GM12878 (cell line): ENCODE data around the gene GGA2. TPM values are rescaled to one million over a fixed set of nuclear protein-coding genes. Genes with fewer than 3 reads are reported as not detected.

Experiments
- ATAC-seq: fragments of 200-7000 bp; cut with Tn5 transposase; 3 replicates; pipeline ENCODE4 v1.9.1; 2020; ENCODE audit warnings: mild to moderate bottlenecking, moderate library complexity
- BruUV-seq: library from RNA; stranded (reverse); fragments of 400-500 nt; replicated peaks from 2 replicates; lab custom pipeline; 2021; lab: Mats Ljungman, UMichigan
- CTCF ChIA-PET: fragments of 300-600 bp; sonication (Branson Sonifier 250); formaldehyde crosslinking; extraction: SDS; loops from one replicate; lab custom pipeline; 2021; ENCODE audit warnings: inconsistent platforms; lab: Yijun Ruan, JAX
- POLR2A ChIA-PET: fragments of 350-600 bp; formaldehyde crosslinking; extraction: SDS; loops from one replicate; lab custom pipeline; 2021; ENCODE audit warnings: inconsistent platforms; lab: Charles Lee
- RAD21 ChIA-PET: fragments of 300-600 bp; sonication (Branson Sonifier 250); formaldehyde crosslinking; loops from one replicate; lab custom pipeline; 2023; ENCODE audit warnings: antibody characterized with exemption; ENCODE audit not compliant: unreplicated experiment; lab: Charles Lee
- SMC1A ChIA-PET: fragments of 300-600 bp; sonication (Branson Sonifier 250); formaldehyde crosslinking; loops from one replicate; lab custom pipeline; 2023; ENCODE audit not compliant: unreplicated experiment, uncharacterized antibody; lab: Charles Lee
- DNase-seq: peaks from one replicate; pipeline ENCODE4 v3.0.0-alpha.2; 2011; ENCODE audit warnings: low read depth, low spot score
- FAIRE-seq: peaks from 3 replicates; lab custom pipeline; 2011; peaks lifted over from hg19 to GRCh38; lab: Jason Lieb, UNC
- H2AFZ ChIP-seq: 2 replicates; pipeline ENCODE4 v1.6.0; 2011; ENCODE audit warnings: low read depth, low read length, control low read depth; ENCODE audit not compliant: control insufficient read depth
- H3K27ac ChIP-seq: 2 replicates; pipeline ENCODE4 v1.5.1; 2011; ENCODE audit warnings: control low read depth; ENCODE audit not compliant: control insufficient read depth, insufficient read depth
- H3K27me3 ChIP-seq, 2 experiments: replicated peaks in 1 of 2; 2 replicates each; pipeline versions ENCODE4 v1.6.0 to v1.6.1; 2011; ENCODE audit warnings: low read length in 1 of 2; ENCODE audit not compliant: control insufficient read depth in 2 of 2, insufficient read depth in 2 of 2
- H3K36me3 ChIP-seq, 2 experiments: 2 replicates each; pipeline ENCODE4 v1.5.1; 2011; ENCODE audit warnings: low read length in 1 of 2; ENCODE audit not compliant: control insufficient read depth in 2 of 2, insufficient read depth in 2 of 2
- H3K4me1 ChIP-seq: 2 replicates; pipeline ENCODE4 v1.6.1; 2011; ENCODE audit warnings: mild to moderate bottlenecking, low read length, moderate library complexity, mixed read lengths; ENCODE audit not compliant: control insufficient read depth, insufficient read depth
- H3K4me2 ChIP-seq: 2 replicates; pipeline ENCODE4 v1.6.0; 2011; ENCODE audit warnings: control low read depth; ENCODE audit not compliant: control insufficient read depth, insufficient read depth
- H3K4me3 ChIP-seq: fragments of 200-600 bp; sonication (generic); 2 replicates; pipeline ENCODE4 v1.5.1; 2016
- H3K79me2 ChIP-seq: 2 replicates; pipeline ENCODE4 v1.6.0; 2011; ENCODE audit warnings: low read length; ENCODE audit not compliant: control insufficient read depth, insufficient read depth
- H3K9ac ChIP-seq: 2 replicates; pipeline ENCODE4 v1.8.0; 2011; ENCODE audit warnings: low read length, control low read depth, mixed read lengths; ENCODE audit not compliant: control insufficient read depth, insufficient read depth
- H3K9me3 ChIP-seq: replicated peaks from 3 replicates; pipeline ENCODE4 v1.5.1; 2011; ENCODE audit warnings: mild to moderate bottlenecking, low read length; ENCODE audit not compliant: control insufficient read depth, insufficient read depth
- H4K20me1 ChIP-seq: 2 replicates; pipeline ENCODE4 v1.6.0; 2011; ENCODE audit not compliant: control insufficient read depth, insufficient read depth
- BCL11A ChIP-seq: IDR thresholded peaks from 2 replicates; pipeline ENCODE4 v1.6.1; 2011; ENCODE audit warnings: low read depth, low read length
- FOS ChIP-seq: IDR thresholded peaks from 3 replicates; pipeline ENCODE4 v1.6.1; 2011; ENCODE audit warnings: borderline replicate concordance; ENCODE audit not compliant: insufficient read length; ENCODE audit errors: extremely low read depth
- HDGF ChIP-seq: fragments of 450-650 bp; IDR thresholded peaks from 2 replicates; pipeline ENCODE4 v1.6.1; 2016; ENCODE audit warnings: antibody characterized with exemption
- IKZF1 ChIP-seq: fragments of 450-650 bp; conservative IDR thresholded peaks from 2 replicates; pipeline ENCODE4 v1.6.1; 2017; ENCODE audit warnings: antibody characterized with exemption, mild to moderate bottlenecking
- JUNB ChIP-seq: IDR thresholded peaks from 2 replicates; pipeline ENCODE4 v1.6.1; 2016; ENCODE audit warnings: antibody characterized with exemption, mild to moderate bottlenecking
- KDM1A ChIP-seq: fragments of 200-600 bp; sonication (generic); IDR thresholded peaks from 2 replicates; pipeline ENCODE4 v1.6.1; 2016; ENCODE audit warnings: borderline replicate concordance
- LARP7 ChIP-seq: fragments of 450-650 bp; IDR thresholded peaks from 2 replicates; pipeline ENCODE4 v1.6.1; 2017; ENCODE audit warnings: mild to moderate bottlenecking
- MEF2A ChIP-seq: IDR thresholded peaks from 2 replicates; pipeline ENCODE4 v1.6.1; 2011; ENCODE audit warnings: low read depth, mild to moderate bottlenecking, low read length, moderate library complexity; ENCODE audit not compliant: insufficient read depth
- MXI1 ChIP-seq: fragments of 150-350 bp; IDR thresholded peaks from 2 replicates; pipeline ENCODE4 v1.6.1; 2011; ENCODE audit warnings: low read depth, mild to moderate bottlenecking, inconsistent platforms, low read length, improper control_type of control experiment
- NBN ChIP-seq: fragments of 450-650 bp; IDR thresholded peaks from 2 replicates; pipeline ENCODE4 v1.6.1; 2016
- PML ChIP-seq: IDR thresholded peaks from 2 replicates; pipeline ENCODE4 v1.6.1; 2012; ENCODE audit warnings: low read length, inconsistent platforms
- POLR2AphosphoS5 ChIP-seq: IDR thresholded peaks from 2 replicates; pipeline ENCODE4 v1.6.1; 2011; ENCODE audit warnings: mild to moderate bottlenecking, low read length, inconsistent platforms
- SREBF1 ChIP-seq: IDR thresholded peaks from 2 replicates; pipeline ENCODE4 v1.6.1; 2012; ENCODE audit warnings: mild to moderate bottlenecking, low read length
- SUPT20H ChIP-seq: IDR thresholded peaks from 2 replicates; pipeline ENCODE4 v1.6.1; 2011; ENCODE audit warnings: low read depth, mild to moderate bottlenecking, low read length, moderate library complexity, borderline replicate concordance; ENCODE audit not compliant: control insufficient read depth
- ZNF274 ChIP-seq: IDR thresholded peaks from one replicate; pipeline ENCODE4 v1.8.0; 2011; ENCODE audit not compliant: insufficient read length, insufficient read depth
- WGBS: methylation state at CpG from one replicate; pipeline ENCODE4 v1.1.6; 2016; ENCODE audit warnings: low lambda C conversion rate; ENCODE audit not compliant: insufficient replicate concordance, insufficient coverage; ENCODE audit errors: missing lambda C conversion rate; 5-methylcytosine and 5-hydroxymethylcytosine counted together
- in situ Hi-C: fragments of 300-500 bp; cut with MboI; formaldehyde crosslinking; loops from 9 replicates; pipeline ENCODE4 v1.14.3; 2018; ENCODE audit warnings: mixed read lengths
- intact Hi-C: fragments of 100-400 bp; cut with micrococcal nuclease; formaldehyde crosslinking; loops from one replicate; pipeline ENCODE4 v1.14.2; 2022; ENCODE audit not compliant: unreplicated experiment
- polyA plus RNA-seq, 11 experiments: library from polyadenylated mRNA; depleted of rRNA in 4 of 11; unstranded in 6 of 11; stranded (reverse) in 5 of 11; fragments of >200 nt; fragmentation: Nextera tagmentation in 4 of 11; fragmentation: Illumina TruSeq in 1 of 11; extraction: Ambion mirVana in 4 of 11; extraction: Trizol in 1 of 11; gene quantifications; 1 replicate in 1 of 11; 2 replicates in 10 of 11; pipeline versions ENCODE4 v1.2.1 to v1.2.3, GENCODE V29; 2011 to 2016; ENCODE audit warnings: inconsistent platforms in 2 of 11, missing spikeins in 2 of 11, low read depth in 1 of 11
- total RNA-seq, 4 experiments: library from RNA; depleted of rRNA in 3 of 4; stranded (reverse); fragments of >200 nt in 3 of 4; fragmentation: Illumina TruSeq in 1 of 4; extraction: Trizol in 1 of 4; gene quantifications; 2 replicates each; pipeline versions ENCODE4 v1.2.1 to v1.2.3, GENCODE V29; 2013 to 2021
- TF ChIP-seq, protein P1 (sequence below): fragments of 450-650 bp; formaldehyde crosslinking; IDR thresholded peaks from 2 replicates; pipeline ENCODE4 v1.4.0; 2020; ENCODE audit warnings: mild to moderate bottlenecking, moderate library complexity
- TF ChIP-seq, protein P2 (sequence below): IDR thresholded peaks from 2 replicates; pipeline ENCODE4 v1.6.1; 2012; ENCODE audit warnings: low read depth, low read length, improper control_type of control experiment
- TF ChIP-seq, protein P3 (sequence below): fragments of 450-650 bp; IDR thresholded peaks from 2 replicates; pipeline ENCODE4 v1.6.1; 2016; ENCODE audit warnings: mild to moderate bottlenecking, moderate library complexity, borderline replicate concordance

Gene GGA2
- total and polyA plus RNA-seq, 10 of the 15 experiments (the other 5 are each of a cell fraction or from before 2014, with no cell fraction given) = 14.1 to 153 (median 86.6) TPM

DNA sequence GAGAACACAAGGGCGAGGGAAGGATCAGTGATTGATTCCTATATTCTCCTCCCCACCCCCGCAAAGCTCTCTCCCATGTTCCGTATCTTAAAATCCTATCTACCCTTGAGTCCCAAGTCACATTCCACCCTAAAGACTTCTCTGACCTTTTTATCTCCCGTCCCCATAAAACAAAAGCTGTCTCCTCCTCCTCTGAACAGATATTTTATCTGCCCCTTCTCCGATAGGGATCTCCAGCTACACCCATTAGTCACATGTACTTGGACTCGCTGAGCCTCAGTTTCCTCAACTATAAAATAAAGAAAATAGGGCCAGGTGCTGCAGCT is 12.8 kb downstream of the GGA2 start:
- H3K9me3 ChIP-seq = no peaks in the 10 kb centered on the region
- CTCF ChIA-PET = interaction anchor here (0.9 to 1.5 kb wide), 3 partner anchors 57 to 63 kb away, joined by 3 to 5 read pairs (median 3); partner anchors contain the start of gene UBFD1
- intact Hi-C loops (no loop called here), in situ Hi-C loops (no loop called here)
- no peak overlapping the region for H2AFZ ChIP-seq
- peaks cover 34 to 35% of the 10 kb centered on the region in 2 experiments for H3K36me3 ChIP-seq
- no TSS peak for BruUV-seq
- H3K9ac ChIP-seq = no peak overlapping the region
- POLR2A ChIA-PET = interaction anchor here (1.0 to 1.5 kb wide), 2 partner anchors 11 to 13 kb away, joined by 3 read pairs; partner anchors contain the start of gene GGA2
- 80% methylated on average over 6 of the region's 6 CpGs for WGBS
- no peak for DNase-seq
- TF ChIP-seq, protein P1, sequence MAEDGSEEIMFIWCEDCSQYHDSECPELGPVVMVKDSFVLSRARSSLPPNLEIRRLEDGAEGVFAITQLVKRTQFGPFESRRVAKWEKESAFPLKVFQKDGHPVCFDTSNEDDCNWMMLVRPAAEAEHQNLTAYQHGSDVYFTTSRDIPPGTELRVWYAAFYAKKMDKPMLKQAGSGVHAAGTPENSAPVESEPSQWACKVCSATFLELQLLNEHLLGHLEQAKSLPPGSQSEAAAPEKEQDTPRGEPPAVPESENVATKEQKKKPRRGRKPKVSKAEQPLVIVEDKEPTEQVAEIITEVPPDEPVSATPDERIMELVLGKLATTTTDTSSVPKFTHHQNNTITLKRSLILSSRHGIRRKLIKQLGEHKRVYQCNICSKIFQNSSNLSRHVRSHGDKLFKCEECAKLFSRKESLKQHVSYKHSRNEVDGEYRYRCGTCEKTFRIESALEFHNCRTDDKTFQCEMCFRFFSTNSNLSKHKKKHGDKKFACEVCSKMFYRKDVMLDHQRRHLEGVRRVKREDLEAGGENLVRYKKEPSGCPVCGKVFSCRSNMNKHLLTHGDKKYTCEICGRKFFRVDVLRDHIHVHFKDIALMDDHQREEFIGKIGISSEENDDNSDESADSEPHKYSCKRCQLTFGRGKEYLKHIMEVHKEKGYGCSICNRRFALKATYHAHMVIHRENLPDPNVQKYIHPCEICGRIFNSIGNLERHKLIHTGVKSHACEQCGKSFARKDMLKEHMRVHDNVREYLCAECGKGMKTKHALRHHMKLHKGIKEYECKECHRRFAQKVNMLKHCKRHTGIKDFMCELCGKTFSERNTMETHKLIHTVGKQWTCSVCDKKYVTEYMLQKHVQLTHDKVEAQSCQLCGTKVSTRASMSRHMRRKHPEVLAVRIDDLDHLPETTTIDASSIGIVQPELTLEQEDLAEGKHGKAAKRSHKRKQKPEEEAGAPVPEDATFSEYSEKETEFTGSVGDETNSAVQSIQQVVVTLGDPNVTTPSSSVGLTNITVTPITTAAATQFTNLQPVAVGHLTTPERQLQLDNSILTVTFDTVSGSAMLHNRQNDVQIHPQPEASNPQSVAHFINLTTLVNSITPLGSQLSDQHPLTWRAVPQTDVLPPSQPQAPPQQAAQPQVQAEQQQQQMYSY (CRISPR knock-in tag) = no peak
- TF ChIP-seq ZNF274 (no peak), HDGF (no peak), MXI1 (no peak), LARP7 (no peak), MEF2A (no peak), JUNB (no peak), FOS (no peak), KDM1A (no peak), BCL11A (no peak), PML (no peak), IKZF1 (no peak), NBN (no peak), SREBF1 (no peak), POLR2AphosphoS5 (no peak), SUPT20H (no peak)
- TF ChIP-seq, protein P2, sequence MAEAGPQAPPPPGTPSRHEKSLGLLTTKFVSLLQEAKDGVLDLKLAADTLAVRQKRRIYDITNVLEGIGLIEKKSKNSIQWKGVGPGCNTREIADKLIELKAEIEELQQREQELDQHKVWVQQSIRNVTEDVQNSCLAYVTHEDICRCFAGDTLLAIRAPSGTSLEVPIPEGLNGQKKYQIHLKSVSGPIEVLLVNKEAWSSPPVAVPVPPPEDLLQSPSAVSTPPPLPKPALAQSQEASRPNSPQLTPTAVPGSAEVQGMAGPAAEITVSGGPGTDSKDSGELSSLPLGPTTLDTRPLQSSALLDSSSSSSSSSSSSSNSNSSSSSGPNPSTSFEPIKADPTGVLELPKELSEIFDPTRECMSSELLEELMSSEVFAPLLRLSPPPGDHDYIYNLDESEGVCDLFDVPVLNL = no peak
- TF ChIP-seq, protein P3, sequence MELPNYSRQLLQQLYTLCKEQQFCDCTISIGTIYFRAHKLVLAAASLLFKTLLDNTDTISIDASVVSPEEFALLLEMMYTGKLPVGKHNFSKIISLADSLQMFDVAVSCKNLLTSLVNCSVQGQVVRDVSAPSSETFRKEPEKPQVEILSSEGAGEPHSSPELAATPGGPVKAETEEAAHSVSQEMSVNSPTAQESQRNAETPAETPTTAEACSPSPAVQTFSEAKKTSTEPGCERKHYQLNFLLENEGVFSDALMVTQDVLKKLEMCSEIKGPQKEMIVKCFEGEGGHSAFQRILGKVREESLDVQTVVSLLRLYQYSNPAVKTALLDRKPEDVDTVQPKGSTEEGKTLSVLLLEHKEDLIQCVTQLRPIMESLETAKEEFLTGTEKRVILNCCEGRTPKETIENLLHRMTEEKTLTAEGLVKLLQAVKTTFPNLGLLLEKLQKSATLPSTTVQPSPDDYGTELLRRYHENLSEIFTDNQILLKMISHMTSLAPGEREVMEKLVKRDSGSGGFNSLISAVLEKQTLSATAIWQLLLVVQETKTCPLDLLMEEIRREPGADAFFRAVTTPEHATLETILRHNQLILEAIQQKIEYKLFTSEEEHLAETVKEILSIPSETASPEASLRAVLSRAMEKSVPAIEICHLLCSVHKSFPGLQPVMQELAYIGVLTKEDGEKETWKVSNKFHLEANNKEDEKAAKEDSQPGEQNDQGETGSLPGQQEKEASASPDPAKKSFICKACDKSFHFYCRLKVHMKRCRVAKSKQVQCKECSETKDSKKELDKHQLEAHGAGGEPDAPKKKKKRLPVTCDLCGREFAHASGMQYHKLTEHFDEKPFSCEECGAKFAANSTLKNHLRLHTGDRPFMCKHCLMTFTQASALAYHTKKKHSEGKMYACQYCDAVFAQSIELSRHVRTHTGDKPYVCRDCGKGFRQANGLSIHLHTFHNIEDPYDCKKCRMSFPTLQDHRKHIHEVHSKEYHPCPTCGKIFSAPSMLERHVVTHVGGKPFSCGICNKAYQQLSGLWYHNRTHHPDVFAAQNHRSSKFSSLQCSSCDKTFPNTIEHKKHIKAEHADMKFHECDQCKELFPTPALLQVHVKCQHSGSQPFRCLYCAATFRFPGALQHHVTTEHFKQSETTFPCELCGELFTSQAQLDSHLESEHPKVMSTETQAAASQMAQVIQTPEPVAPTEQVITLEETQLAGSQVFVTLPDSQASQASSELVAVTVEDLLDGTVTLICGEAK = no peak
- H4K20me1 ChIP-seq = peaks cover 16% of the 10 kb centered on the region
- SMC1A ChIA-PET = no interaction called here
- no peak overlapping the region for H3K4me3 ChIP-seq
- FAIRE-seq = no peak
- H3K79me2 ChIP-seq = peaks cover 58% of the 10 kb centered on the region
- peaks cover 12% of the 10 kb centered on the region for H3K4me1 ChIP-seq
- H3K27me3 ChIP-seq = no peaks in the 10 kb centered on the region
- H3K27ac ChIP-seq = no peak overlapping the region
- no peak overlapping the region for H3K4me2 ChIP-seq
- no peak for ATAC-seq
- RAD21 ChIA-PET = no interaction called here
